Tibial nerve (tissue), 4 donors: ENCODE data around the gene MPG. TPM values are rescaled to one million over a fixed set of nuclear protein-coding genes. Genes with fewer than 3 reads are reported as not detected.
"Not testable (repeated sequence)": the region's sequence is repeated elsewhere in the genome, so short reads cannot be mapped to it uniquely, and the experiment has no call there.

Experiments
- DNase-seq, 2 donors: peaks; one replicate each; pipeline ENCODE4 v3.0.0-alpha.2; 2019; ENCODE audit warnings: low spot score in 2 of 2
- H3K27ac ChIP-seq, 4 donors: fragments of 200-600 bp; sonication (generic) in 3 of 4; one replicate each; pipeline ENCODE4 v1.5.1; 2017 to 2019; ENCODE audit warnings: mild to moderate bottlenecking in 1 of 4
- H3K27me3 ChIP-seq, 2 donors: fragments of 200-600 bp; sonication (generic) in 1 of 2; one replicate each; pipeline versions ENCODE4 v1.5.1 to v1.6.0; 2017 to 2019
- H3K36me3 ChIP-seq, 3 donors: fragments of 200-600 bp; sonication (generic); one replicate each; pipeline ENCODE4 v1.5.1; 2018 to 2019
- H3K4me1 ChIP-seq, 4 donors: fragments of 200-600 bp; sonication (generic) in 3 of 4; one replicate each; pipeline ENCODE4 v1.5.1; 2017 to 2019
- H3K4me3 ChIP-seq, 4 donors: fragments of 200-600 bp; sonication (generic) in 3 of 4; one replicate each; pipeline ENCODE4 v1.5.1; 2017 to 2019; ENCODE audit warnings: mild to moderate bottlenecking in 1 of 4, moderate library complexity in 1 of 4
- H3K9me3 ChIP-seq, 4 donors: fragments of 200-600 bp; sonication (generic) in 3 of 4; one replicate each; pipeline ENCODE4 v1.5.1; 2017 to 2019
- EP300 ChIP-seq, 2 donors: sonication (generic); formaldehyde crosslinking; IDR thresholded peaks; one replicate each; pipeline ENCODE4 v1.6.1; 2017; ENCODE audit warnings: antibody characterized with exemption in 2 of 2, mild to moderate bottlenecking in 1 of 2
- POLR2A ChIP-seq, 2 donors: fragments of 450-650 bp; IDR thresholded peaks; one replicate each; pipeline ENCODE4 v1.6.1; 2017; ENCODE audit warnings: antibody characterized with exemption in 2 of 2, mild to moderate bottlenecking in 2 of 2, moderate library complexity in 2 of 2
- WGBS, 2 donors: methylation state at CpG; one replicate each; pipeline ENCODE4 v1.1.5; 2018; 5-methylcytosine and 5-hydroxymethylcytosine counted together
- total RNA-seq, 4 donors: library from RNA; depleted of rRNA; stranded (reverse); fragments of >200 nt; gene quantifications; one replicate each; pipeline ENCODE4 v1.1.0, GENCODE V29; 2016
- TF ChIP-seq, protein P1 (sequence below), 5 experiments: fragments of 200-600 bp in 3 of 5; fragments of 450-650 bp in 2 of 5; sonication (generic) in 3 of 5; IDR thresholded peaks; one replicate each; pipeline ENCODE4 v1.5.1; 2016 to 2019; ENCODE audit warnings: antibody characterized with exemption in 5 of 5, mild to moderate bottlenecking in 3 of 5, moderate library complexity in 2 of 5

Gene MPG
- total RNA-seq, 4 donors from 2014 or later = 74.3 to 190 (median 115) TPM

DNA sequence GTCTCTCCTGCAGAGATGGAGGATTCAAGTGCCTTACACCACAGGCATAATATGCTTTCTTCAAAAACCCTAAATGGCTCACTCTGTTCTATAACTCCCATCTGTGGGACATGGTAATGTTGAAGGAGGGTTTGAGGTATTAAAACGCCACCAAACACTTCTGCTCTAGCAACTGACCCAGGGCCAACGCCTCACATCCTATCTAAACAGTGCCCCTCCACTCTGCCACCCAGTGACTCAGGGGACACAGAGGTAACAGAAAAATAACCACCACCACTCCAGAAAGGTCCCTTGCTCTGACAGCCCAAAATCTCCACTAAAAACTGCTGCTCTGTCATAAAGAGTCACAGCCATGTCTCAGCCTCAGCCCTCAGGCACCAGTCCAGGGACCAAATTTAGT lies 42.7 kb downstream of the MPG start:
- Histone ChIP-seq H3K27ac (no peak overlapping the region), H3K27me3 (no peaks in the 10 kb centered on the region), H3K4me1 (peaks cover 0 to 8% (median 0%) of the 10 kb centered on the region in 4 donors), H3K9me3 (no peaks in the 10 kb centered on the region), H3K36me3 (peaks cover 0 to 49% (median 0%) of the 10 kb centered on the region in 3 donors), H3K4me3 (no peak overlapping the region)
- TF ChIP-seq, protein P1, sequence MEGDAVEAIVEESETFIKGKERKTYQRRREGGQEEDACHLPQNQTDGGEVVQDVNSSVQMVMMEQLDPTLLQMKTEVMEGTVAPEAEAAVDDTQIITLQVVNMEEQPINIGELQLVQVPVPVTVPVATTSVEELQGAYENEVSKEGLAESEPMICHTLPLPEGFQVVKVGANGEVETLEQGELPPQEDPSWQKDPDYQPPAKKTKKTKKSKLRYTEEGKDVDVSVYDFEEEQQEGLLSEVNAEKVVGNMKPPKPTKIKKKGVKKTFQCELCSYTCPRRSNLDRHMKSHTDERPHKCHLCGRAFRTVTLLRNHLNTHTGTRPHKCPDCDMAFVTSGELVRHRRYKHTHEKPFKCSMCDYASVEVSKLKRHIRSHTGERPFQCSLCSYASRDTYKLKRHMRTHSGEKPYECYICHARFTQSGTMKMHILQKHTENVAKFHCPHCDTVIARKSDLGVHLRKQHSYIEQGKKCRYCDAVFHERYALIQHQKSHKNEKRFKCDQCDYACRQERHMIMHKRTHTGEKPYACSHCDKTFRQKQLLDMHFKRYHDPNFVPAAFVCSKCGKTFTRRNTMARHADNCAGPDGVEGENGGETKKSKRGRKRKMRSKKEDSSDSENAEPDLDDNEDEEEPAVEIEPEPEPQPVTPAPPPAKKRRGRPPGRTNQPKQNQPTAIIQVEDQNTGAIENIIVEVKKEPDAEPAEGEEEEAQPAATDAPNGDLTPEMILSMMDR (IDR thresholded peaks at IDR 0.05) = no peak
- TF ChIP-seq POLR2A (IDR thresholded peaks at IDR 0.05) = no peak
- no peak for TF ChIP-seq EP300 (IDR thresholded peaks at IDR 0.05)
- WGBS, 2 donors = 82 to 97% methylated on average over 2 of the region's 2 CpGs
- DNase-seq = no peak

DNA sequence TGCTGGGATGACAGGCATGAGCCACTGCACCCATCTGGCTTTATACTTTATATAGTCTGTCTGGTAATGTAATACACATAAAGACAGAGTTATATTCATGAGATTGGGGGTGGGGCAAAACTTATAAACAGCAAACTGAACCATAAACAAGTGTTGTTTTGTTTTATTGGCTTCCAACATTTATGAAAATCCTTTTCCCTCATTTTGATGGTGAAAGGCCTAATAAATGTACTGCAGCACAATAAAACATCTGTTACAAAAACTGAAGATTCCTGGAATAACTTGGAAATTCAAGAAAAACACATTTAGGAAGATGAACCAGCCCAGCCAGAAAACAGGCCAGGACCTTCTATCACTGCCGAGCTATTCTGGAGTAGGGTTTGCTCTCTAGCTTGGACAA lies 44.3 kb downstream of the MPG start:
- H3K4me1 ChIP-seq = peaks cover 0 to 6% (median 0%) of the 10 kb centered on the region in 4 donors
- 44 to 55% methylated on average over 1 of the region's 1 CpG for WGBS, 2 donors
- H3K27me3 ChIP-seq = no peaks in the 10 kb centered on the region
- no peaks in the 10 kb centered on the region for H3K9me3 ChIP-seq
- DNase-seq = no peak
- peaks cover 0 to 33% (median 0%) of the 10 kb centered on the region in 3 donors for H3K36me3 ChIP-seq
- H3K4me3 ChIP-seq = no peak overlapping the region
- H3K27ac ChIP-seq = no peak overlapping the region
- TF ChIP-seq, protein P1 (IDR thresholded peaks at IDR 0.05) = no peak
- TF ChIP-seq POLR2A (IDR thresholded peaks at IDR 0.05) (no peak), EP300 (IDR thresholded peaks at IDR 0.05) (no peak)

DNA sequence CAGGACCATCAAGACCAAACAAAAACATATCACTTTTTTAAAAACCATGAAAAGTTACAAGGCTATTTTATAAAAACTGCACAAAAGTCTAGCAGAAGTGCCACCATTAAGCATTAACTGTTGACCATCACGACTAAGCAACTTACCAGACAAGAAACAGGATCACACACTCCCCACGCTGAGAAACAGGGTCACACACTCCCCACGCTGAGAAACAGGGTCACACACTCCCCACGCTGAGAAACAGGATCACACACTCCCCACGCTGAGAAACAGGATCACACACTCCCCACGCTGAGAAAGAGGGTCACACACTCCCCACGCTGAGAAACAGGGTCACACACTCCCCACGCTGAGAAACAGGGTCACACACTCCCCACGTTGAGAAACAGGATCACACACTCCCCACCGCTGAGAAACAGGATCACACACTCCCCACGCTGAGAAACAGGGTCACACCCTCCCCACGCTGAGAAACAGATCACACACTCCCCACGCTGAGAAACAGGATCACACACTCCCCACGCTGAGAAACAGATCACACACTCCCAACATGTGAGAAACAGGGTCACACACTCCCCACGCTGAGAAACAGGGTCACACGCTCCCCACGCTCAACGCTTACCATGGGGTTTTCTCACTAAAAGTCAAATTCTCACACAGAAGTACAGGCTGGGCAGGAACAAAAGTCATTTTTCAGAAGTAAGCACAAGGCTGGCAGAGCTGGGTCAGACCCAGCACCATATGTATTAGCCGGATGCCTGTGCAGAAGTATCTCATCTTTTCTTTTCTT lies 45.7 kb downstream of the MPG start:
- H3K36me3 ChIP-seq = peaks cover 0 to 26% (median 0%) of the 10 kb centered on the region in 3 donors
- not testable (repeated sequence) for H3K4me1 ChIP-seq, DNase-seq, H3K27me3 ChIP-seq, H3K27ac ChIP-seq, H3K9me3 ChIP-seq, H3K4me3 ChIP-seq
- 65 to 79% methylated on average over 17 to 19 of the region's 19 CpGs for whole genome bisulfite sequencing, 2 donors

- H3K4me3 ChIP-seq = no peak overlapping the region
- H3K9me3 ChIP-seq = no peaks in the 10 kb centered on the region
- no peaks in the 10 kb centered on the region for H3K4me1 ChIP-seq
- DNase-seq = no peak
- 68 to 74% methylated on average over 3 of the region's 3 CpGs for WGBS, 2 donors
- peaks cover 0 to 33% (median 0%) of the 10 kb centered on the region in 3 donors for H3K36me3 ChIP-seq
- no peak overlapping the region for H3K27ac ChIP-seq
- no peaks in the 10 kb centered on the region for H3K27me3 ChIP-seq
- TF ChIP-seq POLR2A (IDR thresholded peaks at IDR 0.05) = no peak
- TF ChIP-seq, protein P1 (IDR thresholded peaks at IDR 0.05) = no peak
- no peak for TF ChIP-seq EP300 (IDR thresholded peaks at IDR 0.05)
These were observed 47.0 kb downstream of the MPG start for GRCh38 chr16:125011-125410.

- TF ChIP-seq EP300 (IDR thresholded peaks at IDR 0.05) = no peak
- TF ChIP-seq POLR2A (IDR thresholded peaks at IDR 0.05) = no peak
- TF ChIP-seq, protein P1 (IDR thresholded peaks at IDR 0.05) = no peak
- DNase-seq = no peak
These were observed 51.0 kb downstream of the MPG start for GRCh38 chr16:129075-129474.

More at GRCh38 chr16:129075-129474, 51.0 kb downstream of the MPG start:
- no peaks in the 10 kb centered on the region for H3K9me3 ChIP-seq
- H3K27ac ChIP-seq = no peak overlapping the region
- WGBS, 2 donors = 84 to 85% methylated on average over 2 of the region's 2 CpGs
- peaks cover 0 to 6% (median 0%) of the 10 kb centered on the region in 4 donors for H3K4me1 ChIP-seq
- H3K27me3 ChIP-seq = no peaks in the 10 kb centered on the region
- H3K4me3 ChIP-seq = no peak overlapping the region
- peaks cover 0 to 25% (median 0%) of the 10 kb centered on the region in 3 donors for H3K36me3 ChIP-seq
